Loucy (cell line): Measurements from ENCODE around the gene BEX3.

Experiments
- EZH2phosphoT487 ChIP-seq: fragments of 200-600 bp; IDR thresholded peaks from 2 replicates; pipeline ENCODE4 v1.6.1; 2018; ENCODE audit warnings: antibody characterized with exemption, mild to moderate bottlenecking, moderate library complexity, borderline replicate concordance
- TF ChIP-seq, protein P1 (sequence below): fragments of 200-600 bp; sonication (generic); conservative IDR thresholded peaks from 2 replicates; pipeline ENCODE4 v1.5.1; 2014; ENCODE audit warnings: mild to moderate bottlenecking, antibody characterized with exemption, low read length

- TF ChIP-seq, protein P1, sequence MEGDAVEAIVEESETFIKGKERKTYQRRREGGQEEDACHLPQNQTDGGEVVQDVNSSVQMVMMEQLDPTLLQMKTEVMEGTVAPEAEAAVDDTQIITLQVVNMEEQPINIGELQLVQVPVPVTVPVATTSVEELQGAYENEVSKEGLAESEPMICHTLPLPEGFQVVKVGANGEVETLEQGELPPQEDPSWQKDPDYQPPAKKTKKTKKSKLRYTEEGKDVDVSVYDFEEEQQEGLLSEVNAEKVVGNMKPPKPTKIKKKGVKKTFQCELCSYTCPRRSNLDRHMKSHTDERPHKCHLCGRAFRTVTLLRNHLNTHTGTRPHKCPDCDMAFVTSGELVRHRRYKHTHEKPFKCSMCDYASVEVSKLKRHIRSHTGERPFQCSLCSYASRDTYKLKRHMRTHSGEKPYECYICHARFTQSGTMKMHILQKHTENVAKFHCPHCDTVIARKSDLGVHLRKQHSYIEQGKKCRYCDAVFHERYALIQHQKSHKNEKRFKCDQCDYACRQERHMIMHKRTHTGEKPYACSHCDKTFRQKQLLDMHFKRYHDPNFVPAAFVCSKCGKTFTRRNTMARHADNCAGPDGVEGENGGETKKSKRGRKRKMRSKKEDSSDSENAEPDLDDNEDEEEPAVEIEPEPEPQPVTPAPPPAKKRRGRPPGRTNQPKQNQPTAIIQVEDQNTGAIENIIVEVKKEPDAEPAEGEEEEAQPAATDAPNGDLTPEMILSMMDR, result no peak
- TF ChIP-seq EZH2phosphoT487, result no peak
These were observed 6.9 kb upstream of the BEX3 start for GRCh38 chrX:103369479-103369878.
